Activated naive CD8-positive, alpha-beta T cell treated with anti-CD3 and anti-CD28 coated beads, Interleukin-2, amount 10 ng/mL, durations not matched to agents 7 days and 5 days (primary cell): Measurements from ENCODE around the gene CDCA8. TPM values are rescaled to one million over a fixed set of nuclear protein-coding genes. Genes with fewer than 3 reads are reported as not detected.

Experiments
- ATAC-seq: fragments of 150-1000 bp; cut with Tn5 transposase; one replicate; pipeline ENCODE4 v1.10.0; 2021; ENCODE audit warnings: low read depth, moderate library complexity
- POLR2A ChIA-PET: fragments of 350-600 bp; sonication (Branson Sonifier 250); formaldehyde crosslinking; loops from one replicate; lab custom pipeline; 2021; ENCODE audit warnings: antibody characterized with exemption; lab: Charles Lee
- DNase-seq: peaks from one replicate; pipeline ENCODE4 v3.0.0; 2021
- H3K27ac Mint-ChIP-seq: one replicate; pipeline ENCODE4 v1.8.0; 2022; ENCODE audit warnings: mild to moderate bottlenecking, mixed read lengths
- H3K27me3 Mint-ChIP-seq: one replicate; pipeline ENCODE4 v1.8.0; 2022; ENCODE audit warnings: mild to moderate bottlenecking, moderate library complexity, mixed read lengths
- H3K36me3 Mint-ChIP-seq: one replicate; pipeline ENCODE4 v1.8.0; 2021; ENCODE audit warnings: mild to moderate bottlenecking, mixed read lengths
- H3K4me1 Mint-ChIP-seq: one replicate; pipeline ENCODE4 v1.8.0; 2021; ENCODE audit warnings: mixed read lengths
- H3K4me3 Mint-ChIP-seq: one replicate; pipeline ENCODE4 v1.8.0; 2022; ENCODE audit warnings: mild to moderate bottlenecking, moderate library complexity, mixed read lengths
- H3K9me3 Mint-ChIP-seq: one replicate; pipeline ENCODE4 v1.8.0; 2021; ENCODE audit warnings: mixed read lengths
- total RNA-seq, 2 experiments: library from RNA; stranded (reverse); gene quantifications; one replicate each; pipeline ENCODE4 v1.2.3, GENCODE V29; 2021

The CDCA8 gene
- total RNA-seq, 2 experiments from 2014 or later, result 64.7 to 67.0 TPM

DNA sequence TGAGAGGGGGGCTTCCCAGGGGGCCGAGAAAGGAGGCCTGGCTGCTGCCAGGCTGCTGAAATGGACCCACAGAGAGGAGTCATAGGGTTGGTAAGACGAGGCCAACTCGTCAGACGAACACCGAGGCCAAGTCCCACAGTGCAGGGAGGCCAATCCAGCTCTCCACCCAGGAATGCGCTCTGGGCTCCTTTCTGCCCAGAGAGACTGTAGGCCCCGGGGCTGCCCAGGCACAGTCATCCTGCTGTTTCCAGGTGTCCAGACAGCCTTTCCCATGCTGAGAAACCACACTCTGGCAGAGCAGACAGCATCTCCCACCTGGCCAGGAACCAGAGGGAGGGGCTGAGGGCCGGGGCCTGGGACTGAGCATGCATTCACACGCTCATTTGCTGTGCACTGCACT lies 30.9 kb upstream of the CDCA8 start:
- Mint-ChIP-seq H3K27me3 (peaks cover 26% of the 10 kb centered on the region), H3K4me1 (no peaks in the 10 kb centered on the region), H3K36me3 (no peaks in the 10 kb centered on the region), H3K27ac (no peak overlapping the region), H3K4me3 (no peak overlapping the region), H3K9me3 (no peaks in the 10 kb centered on the region)
- POLR2A ChIA-PET, result no interaction called here
- no peak for DNase-seq
- ATAC-seq, result no peak

DNA sequence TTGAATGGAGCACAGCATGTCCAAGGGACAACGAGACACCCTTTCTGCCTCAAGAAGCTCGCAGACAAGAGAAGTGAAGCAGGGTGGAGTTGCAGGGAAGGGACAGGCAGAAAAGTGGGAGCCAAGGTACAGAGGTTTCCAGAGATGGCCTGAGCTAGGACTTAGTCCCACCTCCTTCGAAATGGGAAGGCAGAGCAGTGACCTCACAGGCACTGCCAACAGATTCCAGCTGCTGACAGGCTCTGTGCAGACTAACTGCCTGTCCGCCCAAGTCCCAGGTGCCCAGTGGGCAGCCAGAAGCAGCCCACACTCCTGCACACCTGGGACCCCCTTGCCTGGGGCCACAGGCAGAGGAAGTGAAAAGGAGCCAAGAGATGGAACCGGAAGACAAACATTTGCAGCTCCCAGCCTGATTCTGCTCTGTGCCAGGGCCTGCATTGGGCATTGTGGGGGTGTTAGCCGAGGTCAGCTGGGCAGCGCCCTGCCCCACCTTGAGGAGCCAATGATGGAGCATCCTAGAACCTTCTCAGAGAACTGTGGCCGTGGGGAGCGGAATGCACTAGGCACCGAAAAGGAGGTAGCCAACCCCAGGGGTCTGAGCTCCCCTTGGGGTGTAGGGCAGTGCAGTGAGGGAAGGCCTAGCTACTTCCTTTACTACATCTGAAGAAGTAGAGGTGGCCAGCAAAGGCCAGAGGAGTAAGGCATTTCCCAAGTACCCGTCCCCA lies 30.1 kb upstream of the CDCA8 start:
- no peak for ATAC-seq
- H3K27ac Mint-ChIP-seq, result no peak overlapping the region
- POLR2A ChIA-PET, result interaction anchor here (0.6 to 1.2 kb wide), 2 partner anchors 12 to 1426 kb away, joined by 3 to 4 read pairs; no protein-coding TSS in a partner anchor
- H3K4me3 Mint-ChIP-seq, result no peak overlapping the region
- no peak for DNase-seq
- no peaks in the 10 kb centered on the region for H3K36me3 Mint-ChIP-seq
- H3K9me3 Mint-ChIP-seq, result no peaks in the 10 kb centered on the region
- H3K27me3 Mint-ChIP-seq, result peaks cover 28% of the 10 kb centered on the region
- no peaks in the 10 kb centered on the region for H3K4me1 Mint-ChIP-seq

DNA sequence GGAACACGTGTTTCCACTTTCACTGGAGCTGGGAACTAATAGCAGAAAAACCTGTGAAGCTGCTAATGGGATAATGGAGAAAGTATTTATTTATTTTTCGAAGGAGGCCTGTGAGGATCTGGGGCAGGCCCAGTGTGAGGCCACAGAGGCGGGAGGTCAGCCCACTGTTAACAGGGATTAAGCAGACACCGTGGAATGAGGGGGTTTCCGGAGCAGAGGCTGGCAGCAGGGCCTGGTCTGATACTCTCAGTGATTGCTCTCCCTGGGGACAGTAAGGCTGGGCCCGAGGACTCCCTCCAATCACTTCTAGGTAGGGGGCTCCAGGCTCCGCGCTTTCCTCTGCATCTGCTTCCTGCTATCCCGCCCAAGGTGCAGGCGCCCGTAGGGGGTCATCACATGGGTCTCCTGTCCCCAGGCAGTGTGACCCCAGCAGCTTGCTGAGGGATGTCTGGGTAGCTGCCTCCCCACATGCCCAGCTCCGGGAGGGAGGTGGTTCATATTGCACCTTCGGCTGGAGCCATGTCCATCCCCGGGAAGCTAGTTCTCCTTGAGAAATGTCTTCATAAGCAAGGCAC lies 28.8 kb upstream of the CDCA8 start:
- DNase-seq, result no peak
- H3K9me3 Mint-ChIP-seq, result no peaks in the 10 kb centered on the region
- no peak overlapping the region for H3K4me3 Mint-ChIP-seq
- POLR2A ChIA-PET, result no interaction called here
- no peak for ATAC-seq
- H3K27me3 Mint-ChIP-seq, result peaks cover 28% of the 10 kb centered on the region
- H3K27ac Mint-ChIP-seq, result no peak overlapping the region
- no peaks in the 10 kb centered on the region for H3K36me3 Mint-ChIP-seq
- H3K4me1 Mint-ChIP-seq, result no peaks in the 10 kb centered on the region

DNA sequence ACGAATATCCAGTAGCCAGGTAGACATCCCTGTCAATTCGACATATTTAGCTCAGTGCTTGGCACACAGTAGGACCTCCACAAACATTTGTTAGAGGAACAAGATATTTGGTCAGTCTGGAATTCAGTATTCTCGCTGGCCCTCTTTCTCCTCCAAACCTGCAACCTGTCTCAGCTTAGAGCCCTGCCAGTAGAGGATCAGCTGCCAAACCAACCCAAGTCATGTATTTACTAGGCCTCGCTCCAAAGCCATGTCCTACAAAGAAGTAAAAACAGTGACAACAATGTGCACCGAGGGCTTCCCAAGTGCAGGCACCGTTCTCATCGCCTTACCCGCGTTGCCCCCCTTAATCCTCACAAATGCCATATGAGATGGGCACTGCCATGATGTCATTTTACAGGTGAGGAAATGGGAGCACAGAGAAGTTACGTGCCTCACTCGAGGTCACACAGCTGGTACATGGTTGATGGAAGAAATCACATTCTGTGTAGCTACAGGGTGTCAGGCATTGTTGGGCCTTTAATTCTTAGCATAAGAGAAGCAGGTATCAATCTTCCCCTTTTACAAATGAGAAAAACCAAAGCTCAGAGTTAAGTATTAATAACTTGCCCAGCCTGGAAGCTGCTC lies 26.0 kb upstream of the CDCA8 start:
- DNase-seq (no peak), ATAC-seq (no peak)
- H3K9me3 Mint-ChIP-seq, result no peaks in the 10 kb centered on the region
- POLR2A ChIA-PET, result no interaction called here
- H3K4me1 Mint-ChIP-seq, result no peaks in the 10 kb centered on the region
- H3K27me3 Mint-ChIP-seq, result peaks cover 16% of the 10 kb centered on the region
- H3K4me3 Mint-ChIP-seq, result no peak overlapping the region
- H3K27ac Mint-ChIP-seq, result no peak overlapping the region
- no peaks in the 10 kb centered on the region for H3K36me3 Mint-ChIP-seq

DNA sequence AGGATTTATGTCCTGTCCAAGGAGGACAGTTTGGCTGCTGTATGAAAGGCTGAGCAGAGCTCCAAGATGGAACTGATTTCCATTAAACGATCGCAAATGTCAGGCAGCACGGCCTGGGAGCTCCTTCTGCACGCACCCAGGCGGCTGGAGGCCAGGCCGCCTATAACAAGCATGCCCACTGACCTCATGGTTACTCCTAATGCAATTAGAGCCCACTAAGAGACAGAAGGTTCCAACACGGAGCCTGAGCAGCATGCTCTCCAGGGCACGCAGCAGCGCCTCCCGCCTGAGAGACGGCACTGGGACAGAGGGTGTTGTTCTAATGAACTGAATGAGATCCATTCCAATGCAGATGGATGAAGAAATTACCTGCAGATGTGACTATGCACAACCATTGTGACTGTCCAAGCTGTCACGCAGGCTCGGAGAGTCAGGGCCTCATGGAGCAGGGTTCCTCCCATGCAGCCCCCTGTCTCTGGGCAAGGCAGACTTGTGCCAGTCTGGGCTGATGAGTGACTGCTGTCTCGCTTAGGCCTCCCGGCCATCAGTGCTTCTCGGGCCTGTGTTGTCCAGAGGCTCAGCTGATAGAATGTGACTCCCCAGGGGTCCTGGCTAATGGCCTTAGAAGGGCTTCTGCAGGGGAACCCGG lies 25.2 kb upstream of the CDCA8 start:
- no peaks in the 10 kb centered on the region for H3K36me3 Mint-ChIP-seq
- no peaks in the 10 kb centered on the region for H3K9me3 Mint-ChIP-seq
- POLR2A ChIA-PET, result no interaction called here
- no peak for DNase-seq
- H3K4me1 Mint-ChIP-seq, result no peaks in the 10 kb centered on the region
- no peak for ATAC-seq
- H3K4me3 Mint-ChIP-seq, result no peak overlapping the region
- H3K27ac Mint-ChIP-seq, result no peak overlapping the region
- peaks cover 22% of the 10 kb centered on the region for H3K27me3 Mint-ChIP-seq

DNA sequence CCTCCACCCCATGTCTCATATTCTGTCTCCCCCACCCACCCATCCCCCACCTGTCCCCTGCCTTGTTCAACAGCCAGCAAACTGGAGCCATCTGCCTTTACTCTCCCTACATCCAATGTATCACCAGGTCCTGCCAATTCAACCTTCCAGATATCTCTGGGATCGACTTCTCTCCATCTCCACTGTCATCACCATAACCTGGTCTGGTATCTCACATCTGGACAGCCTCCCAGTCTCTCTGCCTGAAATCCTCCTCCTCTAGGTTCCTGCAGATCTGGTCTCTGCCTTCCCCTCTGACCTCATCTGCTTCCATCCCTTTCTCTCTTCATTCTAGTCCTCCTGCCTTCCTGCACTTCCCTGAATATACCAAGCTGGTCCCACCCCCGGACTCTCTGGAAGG lies 22.2 kb upstream of the CDCA8 start:
- peaks cover 41% of the 10 kb centered on the region for H3K27me3 Mint-ChIP-seq
- H3K9me3 Mint-ChIP-seq, result no peaks in the 10 kb centered on the region
- POLR2A ChIA-PET, result no interaction called here
- DNase-seq (no peak), ATAC-seq (no peak)
- no peaks in the 10 kb centered on the region for H3K36me3 Mint-ChIP-seq
- H3K4me3 Mint-ChIP-seq, result no peak overlapping the region
- peaks cover 7% of the 10 kb centered on the region for H3K4me1 Mint-ChIP-seq
- H3K27ac Mint-ChIP-seq, result no peak overlapping the region

DNA sequence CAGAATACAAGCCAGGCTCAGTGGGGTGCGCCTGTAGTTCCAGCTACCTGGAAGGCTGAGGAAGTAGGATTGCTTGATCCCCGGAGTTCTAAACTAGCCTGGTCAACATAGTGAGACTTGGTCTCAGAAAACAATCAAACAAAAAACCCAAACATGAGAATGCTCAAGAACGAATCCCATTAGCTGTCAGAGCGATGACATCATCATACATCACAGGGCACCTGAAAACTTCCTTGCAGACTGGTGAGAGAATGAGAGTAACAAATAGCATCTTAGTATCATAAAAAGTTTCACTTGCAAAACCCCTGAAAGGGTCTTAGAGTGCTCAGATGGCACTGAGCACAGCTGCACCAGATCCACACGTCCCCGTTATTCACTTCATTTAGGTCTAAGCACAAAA lies 21.1 kb upstream of the CDCA8 start:
- Mint-ChIP-seq H3K27me3 (peaks cover 47% of the 10 kb centered on the region), H3K9me3 (no peaks in the 10 kb centered on the region), H3K4me1 (peaks cover 7% of the 10 kb centered on the region), H3K27ac (no peak overlapping the region), H3K4me3 (no peak overlapping the region), H3K36me3 (no peaks in the 10 kb centered on the region)
- DNase-seq (no peak), ATAC-seq (no peak)
- POLR2A ChIA-PET, result no interaction called here

DNA sequence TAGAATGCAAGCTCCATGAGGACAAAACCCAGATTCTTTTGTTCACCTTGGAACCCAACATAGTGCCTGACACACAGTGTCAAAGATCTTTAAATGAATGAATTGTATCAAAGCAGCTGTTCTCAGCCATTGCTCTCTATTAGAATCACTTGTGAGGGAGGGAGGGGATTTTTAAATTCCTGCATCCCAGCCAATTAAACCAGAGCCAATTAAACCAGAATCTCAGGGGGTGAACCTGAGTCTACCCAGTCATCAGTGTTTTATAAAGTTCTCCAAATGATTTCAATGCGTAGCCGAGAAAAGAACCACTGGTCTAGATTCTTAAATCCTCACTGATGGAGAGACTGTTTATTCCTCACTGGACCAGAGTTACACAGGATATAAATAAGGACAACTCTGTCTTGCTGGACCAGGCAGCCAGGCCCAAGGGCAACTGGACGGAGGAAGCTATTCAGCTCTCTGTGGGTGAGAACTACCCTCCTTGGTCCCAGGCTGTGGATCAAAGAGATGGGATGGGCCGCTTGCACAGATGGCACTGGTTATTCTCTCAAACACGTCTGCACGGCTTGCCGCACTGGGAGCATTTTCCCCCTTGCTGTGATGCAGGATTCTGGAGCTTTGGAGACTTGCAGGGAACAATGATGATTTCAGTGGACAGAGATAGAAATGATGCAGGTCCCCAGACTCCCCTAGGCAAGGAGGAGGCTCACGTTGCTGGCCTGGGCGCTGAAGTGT lies 20.0 kb upstream of the CDCA8 start:
- H3K4me3 Mint-ChIP-seq, result no peak overlapping the region
- H3K27ac Mint-ChIP-seq, result no peak overlapping the region
- no peaks in the 10 kb centered on the region for H3K36me3 Mint-ChIP-seq
- peaks cover 55% of the 10 kb centered on the region for H3K27me3 Mint-ChIP-seq
- H3K4me1 Mint-ChIP-seq, result peaks cover 7% of the 10 kb centered on the region
- H3K9me3 Mint-ChIP-seq, result no peaks in the 10 kb centered on the region
- POLR2A ChIA-PET, result no interaction called here
- DNase-seq (no peak), ATAC-seq (no peak)

DNA sequence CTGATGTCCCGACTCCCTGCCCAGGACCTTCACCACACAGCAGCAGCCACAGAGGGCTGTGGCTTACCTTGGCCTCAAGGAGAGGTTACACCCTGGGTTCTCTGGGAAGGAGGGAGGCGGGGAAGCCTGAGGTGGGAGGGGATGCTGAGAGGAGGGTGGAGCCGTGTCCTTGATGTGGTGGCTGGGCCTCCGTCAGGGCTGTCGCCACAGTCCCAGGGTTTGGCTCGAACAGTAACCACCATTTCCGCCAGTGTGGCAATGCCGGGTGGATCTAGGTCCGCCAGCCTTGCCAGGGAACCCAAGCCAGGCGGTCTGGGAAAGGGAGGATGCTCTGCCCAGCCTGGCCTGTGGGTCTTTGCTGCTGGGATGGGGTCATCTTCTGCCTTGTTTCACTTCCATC lies 18.4 kb upstream of the CDCA8 start:
- H3K27ac Mint-ChIP-seq, result no peak overlapping the region
- H3K36me3 Mint-ChIP-seq, result no peaks in the 10 kb centered on the region
- ATAC-seq (peak; percentile 95), DNase-seq (peak; percentile 81)
- H3K9me3 Mint-ChIP-seq, result no peaks in the 10 kb centered on the region
- peaks cover 59% of the 10 kb centered on the region for H3K27me3 Mint-ChIP-seq
- POLR2A ChIA-PET, result interaction anchor here (0.9 to 2.3 kb wide), 2 partner anchors 11 to 18 kb away, joined by 3 to 9 read pairs; partner anchors contain the start of gene CDCA8
- H3K4me3 Mint-ChIP-seq, result no peak overlapping the region
- peaks cover 7% of the 10 kb centered on the region for H3K4me1 Mint-ChIP-seq

DNA sequence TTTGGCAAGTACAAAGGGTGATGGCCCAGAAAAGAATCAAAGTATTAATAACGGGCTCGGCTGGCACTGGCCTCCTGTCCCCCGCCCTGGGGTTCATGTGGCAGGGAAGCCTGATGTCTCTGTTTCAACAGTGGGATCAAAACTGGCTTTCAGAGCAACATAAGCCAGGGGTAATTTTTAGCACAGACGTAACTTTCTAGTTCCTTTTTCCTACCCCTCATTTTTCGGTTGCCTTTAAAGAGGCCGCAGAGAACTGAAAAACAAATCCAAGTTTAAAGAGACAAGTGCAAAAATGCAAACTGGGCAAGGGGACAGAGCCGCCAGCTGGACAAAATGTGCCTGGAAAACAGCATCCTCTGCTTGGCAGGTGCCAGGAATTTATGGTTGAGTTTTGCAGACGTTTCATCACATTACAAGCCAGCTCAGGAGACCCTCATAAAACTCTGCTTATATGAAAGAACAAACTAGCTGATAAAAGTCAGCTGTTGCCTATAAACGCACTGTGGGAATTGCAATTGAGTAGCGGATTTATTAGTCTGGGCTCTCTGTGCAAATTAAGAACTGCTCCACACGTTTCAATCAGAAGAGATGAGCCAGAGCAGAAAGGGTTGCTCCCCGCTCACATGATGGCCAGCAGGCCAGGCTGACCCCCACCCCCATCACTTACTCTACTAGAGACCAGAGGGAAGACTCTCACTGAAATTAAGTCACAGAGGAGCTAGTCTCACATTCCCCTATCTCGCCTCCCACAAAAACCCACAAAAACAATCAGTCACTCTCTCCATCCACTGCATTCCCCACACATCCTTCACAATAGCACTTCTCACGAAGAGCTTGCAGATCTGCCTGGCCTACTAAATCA lies 15.8 kb upstream of the CDCA8 start:
- no peak for DNase-seq
- peaks cover 54% of the 10 kb centered on the region for H3K27me3 Mint-ChIP-seq
- H3K4me3 Mint-ChIP-seq, result no peak overlapping the region
- no peak for ATAC-seq
- peaks cover 7% of the 10 kb centered on the region for H3K4me1 Mint-ChIP-seq
- H3K27ac Mint-ChIP-seq, result no peak overlapping the region
- no peaks in the 10 kb centered on the region for H3K9me3 Mint-ChIP-seq
- POLR2A ChIA-PET, result interaction anchor here (0.6 to 2.0 kb wide), 2 partner anchors 14 to 157 kb away, joined by 3 to 6 read pairs; a partner anchor contains a TSS
- H3K36me3 Mint-ChIP-seq, result peaks cover 4% of the 10 kb centered on the region

DNA sequence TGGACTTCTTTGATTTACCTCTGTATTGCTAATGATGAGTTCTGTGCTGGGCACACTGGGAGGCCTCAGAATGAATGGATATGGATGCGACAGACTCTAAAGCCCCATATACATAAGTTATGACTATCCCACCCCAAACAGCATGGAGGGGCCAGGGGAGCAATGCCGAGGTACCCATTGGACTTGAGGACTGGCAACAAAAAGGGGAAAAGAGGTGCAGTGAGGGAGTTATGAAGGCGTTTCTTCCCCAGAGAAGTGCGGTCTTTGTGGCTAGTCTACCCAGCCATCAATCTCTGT lies 15.2 kb upstream of the CDCA8 start:
- H3K27ac Mint-ChIP-seq, result no peak overlapping the region

DNA sequence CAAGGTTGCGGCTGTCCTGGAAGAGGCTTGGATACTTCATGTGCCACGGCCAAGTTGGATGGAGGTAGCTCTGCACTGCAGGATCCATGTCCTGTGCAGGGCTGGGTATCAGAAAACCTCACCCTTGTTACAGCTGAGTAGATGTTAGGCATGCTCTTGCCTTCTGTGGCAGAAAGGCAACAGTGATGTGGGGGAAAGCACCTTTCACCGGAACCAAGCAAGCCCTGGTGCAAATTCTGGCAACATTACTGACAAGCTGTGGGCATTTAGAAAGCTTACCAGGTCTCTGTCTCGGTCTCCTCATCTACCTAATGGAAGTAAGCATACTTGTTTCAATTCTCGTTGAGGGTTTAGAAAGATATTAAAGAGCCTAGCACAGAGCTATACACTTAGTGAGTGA lies 14.5 kb upstream of the CDCA8 start:
- DNase-seq (no peak), ATAC-seq (no peak)
- Mint-ChIP-seq H3K4me3 (no peak overlapping the region), H3K4me1 (peaks cover 10% of the 10 kb centered on the region), H3K9me3 (no peaks in the 10 kb centered on the region), H3K27ac (no peak overlapping the region), H3K36me3 (peaks cover 5% of the 10 kb centered on the region), H3K27me3 (peaks cover 42% of the 10 kb centered on the region)
- POLR2A ChIA-PET, result interaction anchor here (1.1 kb wide), 1 partner anchor 12 kb away, joined by 4 read pairs; a partner anchor contains a TSS

More for the DNA sequence above, 15.2 kb upstream of the CDCA8 start:
- no peak for ATAC-seq
- H3K4me1 Mint-ChIP-seq, result peaks cover 8% of the 10 kb centered on the region
- POLR2A ChIA-PET, result interaction anchor here (0.6 kb wide), 1 partner anchor 13 kb away, joined by 3 read pairs; a partner anchor contains a TSS
- peaks cover 48% of the 10 kb centered on the region for H3K27me3 Mint-ChIP-seq
- no peak for DNase-seq
- H3K9me3 Mint-ChIP-seq, result no peaks in the 10 kb centered on the region
- no peak overlapping the region for H3K4me3 Mint-ChIP-seq
- H3K36me3 Mint-ChIP-seq, result peaks cover 4% of the 10 kb centered on the region
